Prostate gland (tissue), 2 donors: ENCODE measurements around the gene PCDH9. TPM values are rescaled to one million over a fixed set of nuclear protein-coding genes. Genes with fewer than 3 reads are reported as not detected.

ENCODE experiments used
- DNase-seq: peaks from one replicate; pipeline ENCODE4 v3.0.0-alpha.2; 2019; ENCODE audit warnings: low spot score
- H3K27ac ChIP-seq, 2 donors: fragments of 200-600 bp; sonication (generic); 2 replicates each; pipeline ENCODE4 v1.5.1; 2017 to 2019
- H3K27me3 ChIP-seq: fragments of 200-600 bp; sonication (generic); replicated peaks from 2 replicates; pipeline ENCODE4 v1.5.1; 2019; ENCODE audit not compliant: insufficient read depth
- H3K36me3 ChIP-seq, 2 donors: fragments of 200-600 bp; sonication (generic); 1 replicate in 1 of 2; 2 replicates in 1 of 2; pipeline versions ENCODE4 v1.5.1 to v1.8.1; 2017 to 2019
- H3K4me1 ChIP-seq: fragments of 200-600 bp; sonication (generic); replicated peaks from 2 replicates; pipeline ENCODE4 v1.5.1; 2019
- H3K4me3 ChIP-seq, 2 donors: fragments of 200-600 bp; sonication (generic); 2 replicates each; pipeline ENCODE4 v1.5.1; 2017 to 2019
- H3K9me3 ChIP-seq: fragments of 200-600 bp; sonication (generic); 2 replicates; pipeline ENCODE4 v1.5.1; 2017
- CTCF ChIP-seq, 4 experiments: fragments of 200-600 bp in 2 of 4; fragments of 450-650 bp in 2 of 4; sonication (generic) in 2 of 4; IDR thresholded peaks; 1 replicate in 3 of 4; 2 replicates in 1 of 4; pipeline ENCODE4 v1.5.1; 2016 to 2019; ENCODE audit warnings: antibody characterized with exemption in 4 of 4, mild to moderate bottlenecking in 2 of 4, moderate library complexity in 2 of 4
- POLR2A ChIP-seq: fragments of 450-650 bp; IDR thresholded peaks from one replicate; pipeline ENCODE4 v1.6.1; 2016; ENCODE audit warnings: antibody characterized with exemption, mild to moderate bottlenecking
- POLR2AphosphoS5 ChIP-seq: sonication (generic); formaldehyde crosslinking; IDR thresholded peaks from one replicate; pipeline ENCODE4 v1.6.1; 2017; ENCODE audit warnings: antibody characterized with exemption
- WGBS: methylation state at CpG from one replicate; pipeline ENCODE4 v1.1.5; 2018; 5-methylcytosine and 5-hydroxymethylcytosine counted together
- intact Hi-C: fragments of 100-400 bp; cut with DNase I; formaldehyde crosslinking; loops from one replicate; pipeline ENCODE4 v1.14.2; 2022
- total RNA-seq, 2 donors: library from RNA; depleted of rRNA; stranded (reverse); fragments of >200 nt; gene quantifications; one replicate each; pipeline ENCODE4 v1.1.0, GENCODE V29; 2016

Gene PCDH9
- total RNA-seq, 2 donors from 2014 or later, result 1.8 to 5.5 TPM

GRCh38 chr13:66400292-66400691 lies 829.8 kb downstream of the PCDH9 start:
- no peak overlapping the region for H3K4me3 ChIP-seq
- H3K4me1 ChIP-seq, result no peaks in the 10 kb centered on the region
- no peak overlapping the region for H3K27ac ChIP-seq
- DNase-seq, result no peak
- no peaks in the 10 kb centered on the region for H3K36me3 ChIP-seq
- H3K27me3 ChIP-seq, result no peaks in the 10 kb centered on the region
- intact Hi-C loops, result no loop called here
- no peak for TF ChIP-seq POLR2AphosphoS5
- no peak for TF ChIP-seq POLR2A
- TF ChIP-seq CTCF (IDR thresholded peaks at IDR 0.05), result no peak
- no peaks in the 10 kb centered on the region for H3K9me3 ChIP-seq

GRCh38 chr13:66399873-66400272 lies 830.3 kb downstream of the PCDH9 start:
- no peak overlapping the region for H3K27ac ChIP-seq
- no peak for DNase-seq
- no peaks in the 10 kb centered on the region for H3K27me3 ChIP-seq
- no peaks in the 10 kb centered on the region for H3K36me3 ChIP-seq
- whole genome bisulfite sequencing, result 96% methylated on average over 1 of the region's 1 CpG
- TF ChIP-seq CTCF (IDR thresholded peaks at IDR 0.05), result no peak
- no peak for TF ChIP-seq POLR2AphosphoS5
- TF ChIP-seq POLR2A, result no peak
- H3K4me3 ChIP-seq, result no peak overlapping the region
- H3K4me1 ChIP-seq, result no peaks in the 10 kb centered on the region
- no peaks in the 10 kb centered on the region for H3K9me3 ChIP-seq
- intact Hi-C loops, result no loop called here

GRCh38 chr13:66397133-66397532 lies 833.0 kb downstream of the PCDH9 start:
- no peak overlapping the region for H3K4me3 ChIP-seq
- no peak for DNase-seq
- no peaks in the 10 kb centered on the region for H3K9me3 ChIP-seq
- no peaks in the 10 kb centered on the region for H3K36me3 ChIP-seq
- TF ChIP-seq POLR2AphosphoS5 (no peak), POLR2A (no peak), CTCF (IDR thresholded peaks at IDR 0.05) (no peak)
- H3K27ac ChIP-seq, result no peak overlapping the region
- no peaks in the 10 kb centered on the region for H3K4me1 ChIP-seq
- H3K27me3 ChIP-seq, result no peaks in the 10 kb centered on the region
- intact Hi-C loops, result no loop called here
- 96% methylated on average over 3 of the region's 3 CpGs for WGBS

- intact Hi-C loops, result no loop called here
- 94% methylated on average over 1 of the region's 1 CpG for WGBS
Observed at GRCh38 chr13:66391322-66391721, 838.8 kb downstream of the PCDH9 start.

More at GRCh38 chr13:66391322-66391721, 838.8 kb downstream of the PCDH9 start:
- TF ChIP-seq POLR2AphosphoS5 (no peak), CTCF (IDR thresholded peaks at IDR 0.05) (no peak), POLR2A (no peak)
- no peaks in the 10 kb centered on the region for H3K4me1 ChIP-seq
- no peaks in the 10 kb centered on the region for H3K27me3 ChIP-seq
- no peak for DNase-seq
- H3K4me3 ChIP-seq, result no peak overlapping the region
- H3K27ac ChIP-seq, result no peak overlapping the region
- no peaks in the 10 kb centered on the region for H3K9me3 ChIP-seq
- H3K36me3 ChIP-seq, result no peaks in the 10 kb centered on the region
